ENCODE data around the gene ADAMTS9.
"Not testable (repeated sequence)": the region's sequence is repeated elsewhere in the genome, so short reads cannot be mapped to it uniquely, and the experiment has no call there.

The ADAMTS9 gene

GRCh38 chr3:64552160-64552559 lies 135.6 kb downstream of the ADAMTS9 start:
- ATAC-seq (replicated peaks) = no peak
- H3K27ac Mint-ChIP-seq = no peak overlapping the region
- H3K9me3 Mint-ChIP-seq = peaks cover 4% of the 10 kb centered on the region in 2 donors
- H3K36me3 Mint-ChIP-seq = no peaks in the 10 kb centered on the region
- H3K27me3 Mint-ChIP-seq = peaks cover 0 to 4% of the 10 kb centered on the region in 2 donors
- no peaks in the 10 kb centered on the region for H3K4me1 Mint-ChIP-seq
- no peak for DNase-seq
- H3K4me3 Mint-ChIP-seq = no peak overlapping the region

GRCh38 chr3:64551697-64552096 lies 136.1 kb downstream of the ADAMTS9 start:
- Mint-ChIP-seq H3K27ac (no peak overlapping the region), H3K9me3 (peaks cover 2 to 4% of the 10 kb centered on the region in 2 donors), H3K4me3 (no peak overlapping the region), H3K36me3 (no peaks in the 10 kb centered on the region), H3K4me1 (no peaks in the 10 kb centered on the region), H3K27me3 (peaks cover 0 to 4% of the 10 kb centered on the region in 2 donors)
- ATAC-seq (replicated peaks) (no peak), DNase-seq (no peak)

GRCh38 chr3:64550745-64551144 lies 137.1 kb downstream of the ADAMTS9 start:
- no peak for ATAC-seq (replicated peaks)
- Mint-ChIP-seq H3K9me3 (peaks cover 0 to 4% of the 10 kb centered on the region in 2 donors), H3K27ac (no peak overlapping the region), H3K4me3 (no peak overlapping the region), H3K4me1 (no peaks in the 10 kb centered on the region), H3K27me3 (peaks cover 0 to 4% of the 10 kb centered on the region in 2 donors), H3K36me3 (no peaks in the 10 kb centered on the region)
- DNase-seq = no peak

GRCh38 chr3:64549869-64550268 lies 137.9 kb downstream of the ADAMTS9 start:
- Mint-ChIP-seq H3K36me3 (no peaks in the 10 kb centered on the region), H3K27ac (no peak overlapping the region), H3K27me3 (no peaks in the 10 kb centered on the region), H3K4me1 (no peaks in the 10 kb centered on the region), H3K4me3 (no peak overlapping the region), H3K9me3 (peaks cover 0 to 3% of the 10 kb centered on the region in 2 donors)
- no peak for DNase-seq
- ATAC-seq (replicated peaks) = no peak

GRCh38 chr3:64548200-64548889 lies 139.5 kb downstream of the ADAMTS9 start:
- Mint-ChIP-seq H3K4me3 (no peak overlapping the region), H3K27ac (no peak overlapping the region), H3K36me3 (no peaks in the 10 kb centered on the region), H3K27me3 (no peaks in the 10 kb centered on the region), H3K9me3 (peaks cover 0 to 3% of the 10 kb centered on the region in 2 donors), H3K4me1 (no peaks in the 10 kb centered on the region)
- no peak for DNase-seq
- no peak for ATAC-seq (replicated peaks)

- no peak overlapping the region for H3K27ac Mint-ChIP-seq
- H3K4me3 Mint-ChIP-seq = no peak overlapping the region
- peaks cover 0 to 5% of the 10 kb centered on the region in 2 donors for H3K9me3 Mint-ChIP-seq
- ATAC-seq (replicated peaks) (no peak), DNase-seq (no peak)
- H3K4me1 Mint-ChIP-seq = no peaks in the 10 kb centered on the region
- H3K36me3 Mint-ChIP-seq = no peaks in the 10 kb centered on the region
- no peaks in the 10 kb centered on the region for H3K27me3 Mint-ChIP-seq
Observed at GRCh38 chr3:64546856-64547255, 140.9 kb downstream of the ADAMTS9 start.

GRCh38 chr3:64545239-64545638 lies 142.6 kb downstream of the ADAMTS9 start:
- not testable (repeated sequence) for ATAC-seq (replicated peaks); H3K27me3 Mint-ChIP-seq; H3K9me3 Mint-ChIP-seq; H3K4me3 Mint-ChIP-seq; DNase-seq; H3K36me3 Mint-ChIP-seq; H3K4me1 Mint-ChIP-seq; H3K27ac Mint-ChIP-seq

- no peaks in the 10 kb centered on the region for H3K36me3 Mint-ChIP-seq
- H3K4me1 Mint-ChIP-seq = no peaks in the 10 kb centered on the region
- H3K27ac Mint-ChIP-seq = no peak overlapping the region
- peaks cover 0 to 3% of the 10 kb centered on the region in 2 donors for H3K9me3 Mint-ChIP-seq
- DNase-seq = no peak
- no peak overlapping the region for H3K4me3 Mint-ChIP-seq
- peaks cover 0 to 6% of the 10 kb centered on the region in 2 donors for H3K27me3 Mint-ChIP-seq
- ATAC-seq (replicated peaks) = no peak
Observed at GRCh38 chr3:64541803-64542202, 146.0 kb downstream of the ADAMTS9 start.

- DNase-seq (no peak), ATAC-seq (replicated peaks) (no peak)
- H3K4me3 Mint-ChIP-seq = no peak overlapping the region
- peaks cover 0 to 2% of the 10 kb centered on the region in 2 donors for H3K9me3 Mint-ChIP-seq
- H3K4me1 Mint-ChIP-seq = no peaks in the 10 kb centered on the region
- peaks cover 5 to 12% of the 10 kb centered on the region in 2 donors for H3K27me3 Mint-ChIP-seq
- H3K36me3 Mint-ChIP-seq = no peaks in the 10 kb centered on the region
- H3K27ac Mint-ChIP-seq = no peak overlapping the region
Observed at GRCh38 chr3:64539451-64540196, 148.2 kb downstream of the ADAMTS9 start.

- no peak for ATAC-seq (replicated peaks)
- Mint-ChIP-seq H3K27me3 (peaks cover 13 to 21% of the 10 kb centered on the region in 2 donors), H3K4me3 (no peak overlapping the region), H3K9me3 (no peaks in the 10 kb centered on the region), H3K27ac (no peak overlapping the region), H3K36me3 (no peaks in the 10 kb centered on the region), H3K4me1 (peaks cover 2 to 3% of the 10 kb centered on the region in 2 donors)
- no peak for DNase-seq
Observed at GRCh38 chr3:64536166-64536565, 151.6 kb downstream of the ADAMTS9 start.

GRCh38 chr3:64533617-64534317 lies 154.0 kb downstream of the ADAMTS9 start:
- no peaks in the 10 kb centered on the region for H3K9me3 Mint-ChIP-seq
- H3K4me1 Mint-ChIP-seq = peaks cover 2 to 3% of the 10 kb centered on the region in 2 donors
- H3K27me3 Mint-ChIP-seq = peaks cover 13 to 22% of the 10 kb centered on the region in 2 donors
- no peaks in the 10 kb centered on the region for H3K36me3 Mint-ChIP-seq
- H3K27ac Mint-ChIP-seq = no peak overlapping the region
- ATAC-seq (replicated peaks) (peak; percentile 87 to 94), DNase-seq (peak; percentile 40)
- no peak overlapping the region for H3K4me3 Mint-ChIP-seq

- ATAC-seq (replicated peaks) (no peak), DNase-seq (no peak)
- Mint-ChIP-seq H3K27ac (no peak overlapping the region), H3K4me1 (peaks cover 2 to 3% of the 10 kb centered on the region in 2 donors), H3K9me3 (no peaks in the 10 kb centered on the region), H3K4me3 (no peak overlapping the region), H3K36me3 (no peaks in the 10 kb centered on the region), H3K27me3 (peaks cover 9 to 15% of the 10 kb centered on the region in 2 donors)
Observed at GRCh38 chr3:64530434-64531049, 157.3 kb downstream of the ADAMTS9 start.

- peaks cover 0 to 8% of the 10 kb centered on the region in 2 donors for H3K27me3 Mint-ChIP-seq
- ATAC-seq (replicated peaks) (no peak), DNase-seq (no peak)
- no peak overlapping the region for H3K27ac Mint-ChIP-seq
- no peak overlapping the region for H3K4me3 Mint-ChIP-seq
- no peaks in the 10 kb centered on the region for H3K36me3 Mint-ChIP-seq
- H3K9me3 Mint-ChIP-seq = peaks cover 5 to 6% of the 10 kb centered on the region in 2 donors
- no peaks in the 10 kb centered on the region for H3K4me1 Mint-ChIP-seq
Observed at GRCh38 chr3:64523324-64523723, 164.5 kb downstream of the ADAMTS9 start.

- H3K27ac Mint-ChIP-seq = no peak overlapping the region
- H3K36me3 Mint-ChIP-seq = no peaks in the 10 kb centered on the region
- H3K4me1 Mint-ChIP-seq = no peaks in the 10 kb centered on the region
- peaks cover 0 to 8% of the 10 kb centered on the region in 2 donors for H3K27me3 Mint-ChIP-seq
- no peak overlapping the region for H3K4me3 Mint-ChIP-seq
- no peak for DNase-seq
- no peak for ATAC-seq (replicated peaks)
- peaks cover 5 to 8% of the 10 kb centered on the region in 2 donors for H3K9me3 Mint-ChIP-seq
Observed at GRCh38 chr3:64520334-64520733, 167.5 kb downstream of the ADAMTS9 start.
